Type B pancreatic cell (in vitro differentiated cells): ENCODE measurements around the gene APC2. TPM values are rescaled to one million over a fixed set of nuclear protein-coding genes. Genes with fewer than 3 reads are reported as not detected.

Experiments used
- DNase-seq: peaks from one replicate; pipeline ENCODE4 v3.0.0; 2021; ENCODE audit warnings: mixed read lengths; ENCODE audit not compliant: unreplicated experiment; ENCODE audit errors: extremely low spot score
- H3K27ac Mint-ChIP-seq: 2 replicates; pipeline ENCODE4 v1.8.0; 2021; ENCODE audit warnings: mild to moderate bottlenecking, mixed read lengths
- H3K27me3 Mint-ChIP-seq: 2 replicates; pipeline ENCODE4 v1.8.0; 2021; ENCODE audit warnings: mixed read lengths
- H3K36me3 Mint-ChIP-seq: 2 replicates; pipeline ENCODE4 v1.8.0; 2021; ENCODE audit warnings: mixed read lengths
- H3K4me1 Mint-ChIP-seq: one replicate; pipeline ENCODE4 v1.8.0; 2021; ENCODE audit warnings: mixed read lengths; ENCODE audit not compliant: unreplicated experiment
- H3K4me3 Mint-ChIP-seq: 2 replicates; pipeline ENCODE4 v1.8.0; 2021; ENCODE audit warnings: mild to moderate bottlenecking, mixed read lengths
- H3K9me3 Mint-ChIP-seq: 2 replicates; pipeline ENCODE4 v1.8.0; 2021; ENCODE audit warnings: mixed read lengths
- CTCF ChIP-seq: fragments of 200-600 bp; sonication (generic); conservative IDR thresholded peaks from 2 replicates; pipeline ENCODE4 v1.5.0; 2021; ENCODE audit warnings: antibody characterized with exemption, mild to moderate bottlenecking
- total RNA-seq: library from RNA; stranded (reverse); gene quantifications from 2 replicates; pipeline ENCODE4 v1.2.1, GENCODE V29; 2021; ENCODE audit warnings: low replicate concordance

APC2 gene
- total RNA-seq, 1 donor from 2014 or later, result 9.2 TPM

DNA sequence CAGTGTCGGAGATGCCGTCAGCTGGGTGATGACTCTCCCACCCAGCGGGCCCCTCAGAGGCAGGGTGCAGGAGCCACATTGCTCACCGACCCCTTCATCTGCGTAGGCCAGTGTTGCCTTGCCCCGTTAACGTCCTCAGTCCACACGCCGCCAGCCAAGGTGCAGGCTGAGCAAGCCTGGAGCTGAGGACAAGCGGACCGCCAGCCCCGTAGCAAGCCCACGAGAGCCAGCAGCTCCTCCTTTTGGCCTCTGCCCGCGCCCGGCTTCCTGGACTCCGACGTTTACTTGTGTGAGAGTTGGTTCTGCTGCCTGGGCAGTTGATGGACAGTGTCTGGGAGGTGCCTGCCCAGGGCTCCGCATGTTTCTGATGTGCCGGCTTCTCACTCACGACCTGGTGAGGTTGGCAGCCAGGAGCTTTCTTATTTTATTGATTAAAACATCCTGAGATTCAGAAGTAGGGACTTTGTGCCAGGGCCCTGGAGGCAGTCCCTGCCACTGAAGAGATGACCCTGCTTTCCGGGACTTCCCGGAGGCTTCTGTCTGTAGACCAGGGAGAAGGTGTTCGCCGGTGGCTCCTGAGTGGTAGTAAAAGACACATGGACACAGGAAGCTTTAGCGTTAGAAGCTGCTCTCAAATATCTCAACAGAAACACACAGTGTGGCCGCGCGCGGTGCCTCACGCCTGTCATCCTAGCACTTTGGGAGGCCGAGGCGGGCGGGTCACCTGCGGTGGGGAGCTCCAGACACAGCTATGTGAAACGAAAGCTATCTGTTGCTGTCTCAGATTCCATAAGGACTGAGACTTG, 36.7 kb upstream of the APC2 start:
- no peak for DNase-seq
- H3K36me3 Mint-ChIP-seq, result peaks cover 3% of the 10 kb centered on the region
- TF ChIP-seq CTCF, result no peak
- H3K4me3 Mint-ChIP-seq, result peak overlapping the region; percentile 25
- H3K4me1 Mint-ChIP-seq, result peaks cover 47% of the 10 kb centered on the region
- H3K27me3 Mint-ChIP-seq, result peaks cover 4% of the 10 kb centered on the region
- peak overlapping the region; percentile 88 for H3K27ac Mint-ChIP-seq
- no peaks in the 10 kb centered on the region for H3K9me3 Mint-ChIP-seq

DNA sequence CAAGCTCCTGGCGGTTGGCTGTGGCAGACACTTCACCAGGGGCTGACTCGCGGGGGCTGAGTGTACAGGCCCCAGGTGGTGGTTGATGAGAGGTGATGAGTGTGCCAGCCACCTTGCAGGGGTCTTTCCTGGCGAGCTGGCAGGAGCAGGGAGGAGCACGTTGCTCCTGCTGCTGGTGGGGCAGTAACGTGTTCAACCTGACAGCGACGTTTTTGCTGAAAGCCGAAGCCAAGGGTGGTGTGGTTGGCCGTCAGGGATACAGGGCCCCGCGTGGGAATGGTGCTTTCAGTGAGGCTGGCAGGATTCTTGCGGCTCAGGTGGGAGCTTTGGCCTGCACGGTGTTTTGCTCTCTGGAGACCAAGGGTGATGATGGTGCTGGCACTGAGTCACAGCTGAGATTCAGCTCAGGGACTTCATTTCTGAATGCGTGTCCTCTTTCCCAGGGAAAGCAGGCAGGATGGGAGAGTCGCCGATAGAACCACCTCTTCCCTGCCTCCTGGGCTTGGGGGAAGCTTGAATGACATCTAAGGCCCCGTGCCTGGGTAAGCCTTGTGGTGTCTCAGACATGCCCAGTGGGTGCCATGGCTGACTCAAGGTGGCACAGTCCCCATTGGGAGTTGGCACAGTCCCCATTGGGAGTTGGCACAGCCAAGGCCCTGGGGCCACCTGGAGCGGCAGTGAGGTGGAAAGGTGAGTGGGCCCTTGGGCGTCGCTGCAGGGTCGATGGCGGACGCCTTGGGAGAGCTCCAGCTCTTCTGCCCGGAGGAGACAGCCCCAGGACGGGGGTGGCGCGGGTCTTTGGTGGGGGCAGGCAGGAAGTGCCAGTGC, 33.7 kb upstream of the APC2 start:
- Mint-ChIP-seq H3K36me3 (peaks cover 8% of the 10 kb centered on the region), H3K4me3 (peak overlapping the region; percentile 84), H3K9me3 (no peaks in the 10 kb centered on the region), H3K27me3 (peaks cover 4% of the 10 kb centered on the region), H3K4me1 (peaks cover 28% of the 10 kb centered on the region), H3K27ac (peak overlapping the region; percentile 96)
- DNase-seq, result no peak
- no peak for TF ChIP-seq CTCF

DNA sequence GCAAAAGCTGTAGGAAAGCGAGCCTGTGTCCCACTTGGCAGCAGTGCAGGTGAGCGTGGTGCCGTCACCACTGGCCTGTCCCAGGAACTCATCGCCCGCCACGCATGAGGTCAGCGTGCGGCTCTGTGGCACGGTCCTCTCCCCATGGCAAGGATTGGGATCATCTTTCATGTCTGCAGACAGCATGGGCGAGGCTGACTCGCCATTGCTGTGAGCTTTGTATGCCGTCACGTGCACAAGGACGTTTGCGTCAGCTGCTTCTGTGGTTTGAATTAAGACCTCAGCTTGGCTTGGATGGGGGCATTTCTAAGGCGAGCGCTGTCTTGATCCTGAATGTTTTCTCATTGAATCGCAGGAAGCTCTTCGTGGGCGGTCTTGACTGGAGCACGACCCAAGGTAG, 32.8 kb upstream of the APC2 start:
- no peaks in the 10 kb centered on the region for H3K9me3 Mint-ChIP-seq
- peaks cover 8% of the 10 kb centered on the region for H3K36me3 Mint-ChIP-seq
- H3K4me3 Mint-ChIP-seq, result peak overlapping the region; percentile 50
- no peak for DNase-seq
- peaks cover 28% of the 10 kb centered on the region for H3K4me1 Mint-ChIP-seq
- TF ChIP-seq CTCF, result no peak
- peak overlapping the region; percentile 83 for H3K27ac Mint-ChIP-seq
- peaks cover 4% of the 10 kb centered on the region for H3K27me3 Mint-ChIP-seq

- Mint-ChIP-seq H3K27ac (peak overlapping the region; percentile 83), H3K4me3 (peak overlapping the region; percentile 50), H3K4me1 (peaks cover 28% of the 10 kb centered on the region), H3K27me3 (peaks cover 4% of the 10 kb centered on the region), H3K9me3 (no peaks in the 10 kb centered on the region), H3K36me3 (peaks cover 12% of the 10 kb centered on the region)
- DNase-seq, result no peak
- no peak for TF ChIP-seq CTCF
Measured at GRCh38 chr19:1417681-1418495, 32.0 kb upstream of the APC2 start.

DNA sequence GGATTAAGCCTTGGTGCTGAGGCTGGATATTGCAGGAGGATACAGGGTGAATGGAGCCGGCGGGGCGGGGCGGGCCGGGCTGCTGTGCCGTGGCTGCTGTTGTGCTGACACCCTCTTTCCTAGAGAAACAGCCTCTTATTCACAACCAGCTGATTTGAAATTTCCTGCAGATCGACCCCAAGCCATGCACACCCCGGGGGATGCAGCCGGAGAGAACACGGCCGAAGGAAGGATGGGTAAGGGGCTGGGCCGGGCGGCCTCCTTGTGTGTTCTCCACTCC, 31.5 kb upstream of the APC2 start:
- TF ChIP-seq CTCF, result no peak
- Mint-ChIP-seq H3K4me3 (peak overlapping the region; percentile 28), H3K36me3 (peaks cover 16% of the 10 kb centered on the region), H3K27ac (peak overlapping the region; percentile 83), H3K4me1 (peaks cover 32% of the 10 kb centered on the region), H3K27me3 (peaks cover 4% of the 10 kb centered on the region), H3K9me3 (no peaks in the 10 kb centered on the region)
- no peak for DNase-seq
